Measurements from ENCODE around the gene GATA3. TPM values are rescaled to one million over a fixed set of nuclear protein-coding genes. Genes with fewer than 3 reads are reported as not detected.

GATA3 gene
- total RNA-seq, 1 experiment from 2014 or later, result 0.64 TPM

DNA sequence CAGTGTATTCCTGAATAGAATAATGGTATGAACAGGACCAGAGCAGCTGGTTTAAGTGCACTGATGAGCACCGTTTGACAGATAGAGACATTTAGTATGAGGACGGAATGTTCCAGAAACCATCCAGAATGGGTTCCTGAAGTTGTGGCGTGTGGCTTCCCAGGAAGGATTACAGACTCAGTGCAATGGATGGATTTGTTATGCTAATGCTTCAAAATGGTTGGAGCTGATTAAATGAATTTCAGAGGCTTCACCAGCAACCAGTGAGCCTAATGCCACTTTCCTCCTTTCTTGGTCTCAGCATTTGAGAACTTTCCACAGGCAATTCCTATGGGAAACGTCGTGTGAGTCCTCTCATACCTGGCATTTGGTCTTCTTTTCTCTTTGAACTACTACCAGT, 9.9 kb downstream of the GATA3 start:
- DNase-seq (ENCODE audit: low spot score), result no peak

DNA sequence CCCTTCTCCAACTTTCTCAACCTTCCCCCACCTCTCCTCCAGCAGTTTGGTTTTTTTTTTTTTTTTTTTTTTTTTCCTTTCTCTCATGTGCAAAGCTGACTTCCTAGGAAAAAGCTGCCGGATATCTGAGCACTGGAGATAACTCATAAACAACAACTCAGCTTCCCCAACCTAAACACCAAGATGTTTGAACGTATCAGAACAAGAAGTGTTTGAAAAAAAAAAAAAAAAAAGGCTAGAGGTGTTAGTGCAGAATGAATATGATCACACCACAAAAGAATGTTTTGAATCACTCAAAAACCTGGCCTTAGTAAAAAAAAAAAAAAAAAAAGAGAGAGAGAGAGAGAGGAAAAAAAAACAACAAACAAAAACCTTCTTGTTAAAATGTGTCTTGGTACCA, 11.2 kb downstream of the GATA3 start:
- peak; percentile 4 for DNase-seq (ENCODE audit: low spot score)

DNA sequence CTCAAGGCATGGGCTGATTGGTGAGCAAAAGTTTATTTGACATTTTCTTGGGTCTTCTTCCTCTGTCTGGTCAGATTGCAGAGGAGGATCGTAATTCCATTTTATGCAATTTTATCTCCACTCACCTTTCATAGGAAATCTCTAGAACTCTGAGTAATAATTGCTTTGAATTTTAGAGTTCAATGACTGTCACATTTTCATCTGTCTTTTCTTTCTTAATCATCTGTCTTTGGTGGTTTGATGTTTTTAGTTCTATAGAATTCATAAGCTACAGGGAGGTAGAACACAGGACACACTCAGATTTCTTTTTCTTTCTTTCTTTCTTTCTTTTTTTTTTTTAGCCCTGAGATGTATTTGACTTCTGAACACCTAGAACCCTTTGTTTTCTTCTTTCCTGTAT, 11.6 kb downstream of the GATA3 start:
- DNase-seq (ENCODE audit: low spot score), result no peak

DNA sequence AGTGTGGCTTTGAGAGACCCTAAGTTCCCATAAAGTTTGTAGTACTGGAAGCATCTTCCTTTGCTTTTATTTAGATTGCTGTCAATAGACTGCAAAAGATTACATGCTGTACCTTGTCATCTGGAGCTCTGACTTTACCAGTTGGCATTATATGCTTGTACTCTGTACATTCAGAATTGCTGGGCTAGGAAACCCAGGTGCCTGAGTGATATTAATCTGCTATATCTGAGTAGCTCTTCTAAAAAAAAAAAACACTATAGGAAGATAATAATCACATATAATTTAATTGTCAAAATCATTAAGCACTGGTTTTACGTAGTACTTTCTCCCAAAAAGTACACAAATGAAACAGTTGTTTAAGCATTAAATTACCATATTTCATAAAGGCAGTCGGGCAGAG, 12.3 kb downstream of the GATA3 start:
- no peak for DNase-seq (ENCODE audit: low spot score)

DNA sequence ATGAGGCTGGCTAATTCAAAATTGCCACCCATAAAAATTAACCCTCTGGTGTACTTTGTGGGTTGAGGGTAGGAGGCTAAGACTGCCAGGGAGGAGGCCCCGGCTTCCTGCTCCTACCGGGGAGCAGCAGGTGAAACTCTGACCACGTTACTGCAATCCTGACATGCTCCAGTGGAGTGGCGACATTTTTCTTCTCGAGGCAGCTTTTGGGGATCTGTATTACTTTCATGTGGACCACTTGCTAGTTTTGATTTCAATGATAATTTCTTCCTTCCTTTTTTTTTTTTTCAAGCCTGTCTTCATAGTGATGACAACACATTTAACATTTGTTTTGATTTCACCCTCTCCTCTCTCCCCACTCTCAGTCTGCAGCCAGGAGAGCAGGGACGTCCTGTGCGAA, 14.6 kb downstream of the GATA3 start:
- DNase-seq (ENCODE audit: low spot score), result no peak

DNA sequence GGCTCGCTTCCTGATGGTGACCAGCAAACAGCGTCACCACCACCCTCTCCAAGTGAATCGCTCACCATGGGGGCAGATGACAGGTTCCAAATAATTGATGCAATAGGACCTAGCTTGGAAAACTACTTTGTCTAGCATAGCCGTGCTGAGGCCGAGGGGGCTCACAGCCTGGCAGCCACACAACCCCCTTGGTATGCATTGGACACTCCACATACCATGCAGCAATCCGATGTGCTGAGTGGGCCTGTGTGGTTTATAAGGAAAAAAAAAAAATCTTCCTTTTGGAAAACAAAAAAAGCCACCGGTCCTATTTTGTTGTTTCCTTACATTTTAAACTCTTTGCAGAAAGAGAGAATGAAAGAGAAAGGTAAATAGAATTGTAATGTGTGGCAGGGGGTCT, 15.1 kb downstream of the GATA3 start:
- DNase-seq (ENCODE audit: low spot score), result no peak

DNA sequence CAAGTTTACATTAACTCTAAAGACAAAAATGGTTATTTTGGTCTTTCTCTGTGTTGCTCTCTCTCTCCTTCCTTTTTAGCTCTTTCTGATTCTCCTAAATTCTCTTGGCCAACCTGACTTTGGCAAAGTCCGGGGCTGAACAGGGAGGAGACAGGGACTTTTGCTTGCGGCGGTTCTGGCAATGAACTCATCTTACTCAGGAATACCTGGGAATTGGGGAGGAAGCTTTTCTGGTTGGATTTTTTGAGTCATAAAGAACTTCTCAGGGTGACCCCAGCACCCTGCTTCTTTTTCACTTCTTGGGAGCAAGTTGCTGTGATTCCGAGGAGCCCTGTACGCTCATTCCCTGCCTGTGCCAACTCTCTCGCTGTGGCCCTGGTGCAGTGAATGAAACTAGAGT, 16.0 kb downstream of the GATA3 start:
- DNase-seq (ENCODE audit: low spot score), result no peak

DNA sequence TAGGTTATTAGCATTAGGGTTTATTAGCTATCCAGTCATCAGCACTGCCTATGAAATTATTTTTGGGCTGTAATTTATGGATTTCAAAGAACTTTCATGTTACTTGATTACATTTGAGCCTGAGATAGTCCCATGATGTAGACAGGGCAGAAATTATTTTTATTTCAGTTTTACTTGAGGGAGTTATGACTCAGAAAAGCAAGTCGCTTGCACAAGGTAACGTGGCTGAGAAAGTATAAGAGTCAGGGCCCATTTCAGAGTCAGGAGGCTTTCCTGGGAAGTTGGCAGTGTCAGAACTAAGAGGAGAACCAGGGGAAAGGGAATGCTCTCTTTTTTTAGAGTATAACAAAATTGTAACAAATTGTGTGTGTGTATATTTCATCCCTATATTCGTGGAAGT, 16.5 kb downstream of the GATA3 start:
- no peak for DNase-seq (ENCODE audit: low spot score)

DNA sequence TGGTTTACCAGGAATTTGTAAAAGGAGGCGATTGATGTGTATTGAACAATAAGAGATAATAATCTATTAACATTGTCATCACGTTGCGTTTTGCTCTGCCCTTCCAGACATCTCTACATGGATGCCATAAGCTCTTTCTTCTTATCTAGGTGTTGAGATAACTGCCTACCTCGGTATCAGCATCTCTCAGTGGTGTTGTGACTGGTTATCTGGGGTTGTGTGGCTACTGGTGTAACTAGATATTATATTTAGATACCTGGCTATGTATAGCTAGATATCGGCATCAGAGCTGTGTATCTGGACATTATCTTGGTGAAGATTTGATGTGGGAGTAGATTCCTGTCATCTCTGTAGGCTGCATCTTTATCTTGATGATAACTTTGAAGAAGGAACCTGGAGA, 17.2 kb downstream of the GATA3 start:
- no peak for DNase-seq (ENCODE audit: low spot score)

DNA sequence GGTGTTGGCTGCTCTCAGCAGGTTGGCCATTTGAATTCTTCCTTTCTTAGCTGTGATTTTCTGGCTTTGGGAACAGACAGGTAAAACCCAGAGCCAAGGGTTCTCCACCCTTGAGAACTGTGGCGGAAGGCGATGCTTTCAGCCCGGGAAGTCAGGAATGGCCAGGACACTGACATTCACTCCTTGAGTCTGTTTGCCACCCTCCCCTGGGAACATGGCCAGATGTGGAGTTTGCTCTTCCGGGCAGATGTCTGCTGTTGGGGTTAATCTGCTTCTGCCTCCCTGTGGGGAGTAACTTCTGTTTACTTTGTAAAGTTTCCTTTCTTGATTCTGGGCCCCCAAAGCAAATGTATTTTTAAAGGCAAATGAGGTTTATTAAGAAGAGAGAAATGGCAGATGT, 17.7 kb downstream of the GATA3 start:
- DNase-seq (ENCODE audit: low spot score), result no peak

DNA sequence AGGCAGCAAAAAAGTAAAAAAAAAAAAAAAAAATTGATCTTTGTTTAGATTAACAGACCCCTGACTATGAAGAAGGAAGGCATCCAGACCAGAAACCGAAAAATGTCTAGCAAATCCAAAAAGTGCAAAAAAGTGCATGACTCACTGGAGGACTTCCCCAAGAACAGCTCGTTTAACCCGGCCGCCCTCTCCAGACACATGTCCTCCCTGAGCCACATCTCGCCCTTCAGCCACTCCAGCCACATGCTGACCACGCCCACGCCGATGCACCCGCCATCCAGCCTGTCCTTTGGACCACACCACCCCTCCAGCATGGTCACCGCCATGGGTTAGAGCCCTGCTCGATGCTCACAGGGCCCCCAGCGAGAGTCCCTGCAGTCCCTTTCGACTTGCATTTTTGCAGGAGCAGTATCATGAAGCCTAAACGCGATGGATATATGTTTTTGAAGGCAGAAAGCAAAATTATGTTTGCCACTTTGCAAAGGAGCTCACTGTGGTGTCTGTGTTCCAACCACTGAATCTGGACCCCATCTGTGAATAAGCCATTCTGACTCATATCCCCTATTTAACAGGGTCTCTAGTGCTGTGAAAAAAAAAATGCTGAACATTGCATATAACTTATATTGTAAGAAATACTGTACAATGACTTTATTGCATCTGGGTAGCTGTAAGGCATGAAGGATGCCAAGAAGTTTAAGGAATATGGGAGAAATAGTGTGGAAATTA, 19.4 kb downstream of the GATA3 start:
- DNase-seq (ENCODE audit: low spot score), result no peak

DNA sequence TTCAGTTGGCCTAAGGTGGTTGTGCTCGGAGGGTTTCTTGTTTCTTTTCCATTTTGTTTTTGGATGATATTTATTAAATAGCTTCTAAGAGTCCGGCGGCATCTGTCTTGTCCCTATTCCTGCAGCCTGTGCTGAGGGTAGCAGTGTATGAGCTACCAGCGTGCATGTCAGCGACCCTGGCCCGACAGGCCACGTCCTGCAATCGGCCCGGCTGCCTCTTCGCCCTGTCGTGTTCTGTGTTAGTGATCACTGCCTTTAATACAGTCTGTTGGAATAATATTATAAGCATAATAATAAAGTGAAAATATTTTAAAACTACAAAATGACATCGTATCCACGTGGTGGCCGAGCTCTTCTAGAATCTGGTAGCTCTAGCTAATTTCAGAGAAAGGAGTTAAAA, 20.4 kb downstream of the GATA3 start:
- DNase-seq (ENCODE audit: low spot score), result no peak

DNA sequence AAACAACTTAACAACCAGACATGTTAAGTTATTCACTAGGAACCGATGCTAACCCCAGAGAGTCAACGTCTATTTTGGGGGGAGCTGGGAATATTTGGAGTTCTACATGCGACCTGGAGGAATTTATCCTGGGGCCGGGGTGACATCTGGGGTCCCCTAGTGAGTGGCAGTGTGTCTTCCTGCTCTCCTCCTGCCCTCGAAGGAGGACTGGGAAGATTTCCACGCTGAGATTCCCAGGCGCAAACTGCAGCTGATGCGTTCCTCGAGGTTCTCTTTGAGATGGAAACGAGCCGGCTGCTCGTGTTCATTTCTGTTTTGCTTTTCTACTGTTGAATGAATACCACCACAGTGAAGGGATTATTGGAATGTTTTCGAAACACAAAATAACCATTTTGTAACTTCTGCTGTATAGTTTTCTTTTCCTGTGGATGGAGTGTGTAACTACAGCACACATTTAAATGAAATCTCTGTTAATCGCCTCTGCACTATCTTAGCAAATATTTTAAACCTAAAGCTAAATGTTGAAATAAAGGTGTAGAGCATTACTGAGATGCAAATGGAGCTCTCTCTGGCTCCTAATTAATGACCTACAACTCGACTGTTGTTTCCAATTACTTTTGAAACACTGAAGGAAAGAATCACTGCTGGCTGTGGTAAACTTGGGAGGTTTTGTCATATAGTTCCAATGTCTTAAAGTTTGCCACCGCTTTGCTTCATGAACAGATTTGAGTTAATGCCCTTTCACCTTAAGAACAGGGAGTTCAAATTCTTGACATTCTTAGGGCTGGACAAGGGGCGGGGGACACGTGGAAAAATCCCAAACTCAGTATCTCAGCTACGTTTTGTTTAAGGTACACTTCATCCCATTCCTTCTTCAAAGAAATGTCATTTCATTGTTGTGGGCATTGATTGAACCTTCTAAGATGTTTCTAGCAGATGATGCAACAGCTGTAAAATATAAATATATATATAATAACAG, 21.1 kb downstream of the GATA3 start:
- no peak for DNase-seq (ENCODE audit: low spot score)

DNA sequence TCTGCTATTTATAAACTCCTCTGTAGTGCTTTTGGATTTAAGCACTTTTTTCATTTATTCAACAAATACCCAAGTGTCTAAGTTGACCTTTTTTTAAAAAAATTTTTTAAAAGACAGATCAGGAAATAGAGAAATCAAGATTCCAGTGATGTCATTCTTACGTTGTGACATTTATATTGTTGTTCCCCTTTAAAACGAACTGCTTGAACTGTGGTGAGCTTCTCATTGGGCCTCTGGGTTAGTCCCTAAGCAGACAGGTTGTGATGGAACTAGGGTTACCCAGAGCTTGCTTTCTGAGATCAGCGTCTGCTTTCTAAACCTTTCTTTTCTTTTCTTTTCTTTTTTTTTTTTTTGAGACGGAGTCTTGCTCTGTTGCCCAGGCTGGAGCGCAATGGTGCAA, 22.4 kb downstream of the GATA3 start:
- no peak for DNase-seq (ENCODE audit: low spot score)

DNA sequence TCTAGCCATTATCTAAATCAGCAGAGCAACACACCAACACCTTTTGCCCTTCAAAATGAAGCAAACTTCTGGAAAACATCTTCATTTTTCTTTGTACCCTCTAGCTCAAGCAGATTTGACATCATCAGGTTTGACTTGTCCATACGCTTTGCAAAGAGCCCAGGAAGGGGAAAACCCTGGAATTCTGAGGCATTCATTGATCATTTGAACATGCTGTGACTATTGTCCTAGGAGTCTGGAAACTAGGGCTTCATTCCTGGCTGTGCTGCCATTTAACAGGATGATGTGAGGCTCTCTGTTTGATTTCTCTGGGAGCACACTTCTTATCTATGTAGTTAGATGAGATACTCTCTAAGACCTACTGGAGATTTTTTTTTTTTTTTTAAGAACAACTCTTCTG, 23.5 kb downstream of the GATA3 start:
- no peak for DNase-seq (ENCODE audit: low spot score)

DNA sequence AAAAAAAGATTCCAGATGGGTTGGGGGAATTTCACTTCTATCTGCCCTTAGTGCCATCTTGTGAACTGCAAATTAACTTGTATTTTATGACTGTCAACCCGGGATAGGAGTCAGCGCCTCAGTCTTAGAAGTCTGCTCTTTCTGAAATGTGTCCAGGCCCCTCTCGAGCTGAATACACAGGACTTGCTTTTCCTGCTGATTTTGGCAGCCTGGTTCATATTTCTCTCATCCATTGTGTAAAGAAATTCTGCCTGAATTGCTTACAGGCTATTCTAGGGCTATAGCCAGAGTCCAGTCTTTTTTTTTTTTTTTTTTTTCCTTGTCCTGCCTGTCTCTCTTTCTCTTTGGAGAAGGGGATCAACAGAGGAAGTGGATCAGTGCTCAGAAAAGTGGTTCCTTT, 24.6 kb downstream of the GATA3 start:
- no peak for DNase-seq (ENCODE audit: low spot score)

DNA sequence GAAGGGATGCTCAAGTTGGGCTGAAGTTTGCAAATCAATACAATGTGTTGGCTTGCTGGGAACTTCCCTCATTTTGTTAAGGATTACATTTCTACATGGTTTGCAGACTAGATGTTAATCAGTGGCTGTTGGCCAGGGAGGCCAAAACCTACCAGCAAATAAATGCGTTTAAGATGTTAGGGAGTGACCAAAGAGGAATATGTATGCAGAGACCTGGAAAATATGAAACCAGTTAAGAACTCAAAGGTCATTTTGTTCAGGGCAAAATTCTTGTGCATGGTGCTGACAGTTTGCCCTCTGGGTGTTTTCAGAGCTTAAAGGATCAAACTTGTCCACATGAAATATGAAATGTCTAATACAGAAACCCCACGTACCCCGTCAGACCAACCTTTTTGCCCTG, 30.3 kb downstream of the GATA3 start:
- DNase-seq (ENCODE audit: low spot score), result no peak

DNA sequence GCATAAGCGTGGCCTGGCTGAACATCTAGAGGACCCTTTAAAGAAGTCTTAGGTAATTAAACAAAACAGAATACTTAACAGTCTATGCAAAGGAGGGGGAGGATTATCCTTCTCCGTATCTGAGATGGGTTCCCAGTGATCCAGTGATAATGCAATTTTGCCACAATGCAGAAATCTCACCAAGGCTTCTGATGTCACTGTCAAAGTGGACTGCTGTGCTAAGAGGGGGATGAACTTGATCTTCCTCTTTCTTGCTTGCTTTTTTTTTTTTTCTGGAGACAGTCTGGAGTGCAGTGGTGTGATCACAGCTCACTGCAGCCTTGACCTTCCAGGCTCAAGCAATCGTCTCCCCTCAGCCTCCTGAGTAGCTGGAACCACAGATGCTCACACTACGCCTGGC, 30.8 kb downstream of the GATA3 start:
- no peak for DNase-seq (ENCODE audit: low spot score)

DNA sequence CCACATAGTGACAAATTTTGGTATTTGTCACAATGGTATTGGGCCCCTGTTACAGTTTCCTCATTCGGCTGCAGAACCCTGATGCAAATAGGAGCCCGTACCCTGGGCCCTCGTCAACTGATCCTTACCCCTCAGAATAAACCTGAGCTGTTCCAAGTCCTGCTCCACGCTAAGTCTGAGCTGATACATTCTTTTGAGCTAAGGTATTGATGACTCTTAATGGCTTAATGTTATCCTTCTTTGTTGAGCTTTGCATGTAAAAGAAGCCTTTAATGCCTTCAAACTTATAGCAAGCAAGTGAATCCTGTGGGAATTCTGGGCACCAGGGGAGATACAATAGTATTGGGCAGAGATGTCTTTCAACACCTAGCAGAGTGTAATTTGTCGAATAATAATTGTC, 31.8 kb downstream of the GATA3 start:
- no peak for DNase-seq (ENCODE audit: low spot score)

DNA sequence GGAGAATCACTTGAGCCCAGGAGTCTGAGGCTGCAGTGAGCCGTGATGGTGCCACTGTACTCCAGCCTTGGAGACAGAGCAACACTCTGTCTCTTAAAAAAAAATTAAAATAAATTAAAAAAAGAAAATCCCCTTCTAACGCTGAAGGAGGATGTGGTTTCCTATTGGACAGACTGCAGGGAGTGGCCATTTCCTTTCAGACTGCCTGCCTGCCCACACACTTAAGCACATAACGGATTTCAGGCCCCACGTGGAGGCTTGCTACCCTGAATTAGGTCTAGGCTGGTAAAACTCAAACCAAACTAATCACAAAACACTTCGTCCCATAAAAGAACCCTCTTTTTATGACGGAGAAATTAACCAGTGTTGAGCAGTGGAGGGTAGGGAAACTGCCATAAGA, 34.0 kb downstream of the GATA3 start:
- no peak for DNase-seq (ENCODE audit: low spot score)

DNA sequence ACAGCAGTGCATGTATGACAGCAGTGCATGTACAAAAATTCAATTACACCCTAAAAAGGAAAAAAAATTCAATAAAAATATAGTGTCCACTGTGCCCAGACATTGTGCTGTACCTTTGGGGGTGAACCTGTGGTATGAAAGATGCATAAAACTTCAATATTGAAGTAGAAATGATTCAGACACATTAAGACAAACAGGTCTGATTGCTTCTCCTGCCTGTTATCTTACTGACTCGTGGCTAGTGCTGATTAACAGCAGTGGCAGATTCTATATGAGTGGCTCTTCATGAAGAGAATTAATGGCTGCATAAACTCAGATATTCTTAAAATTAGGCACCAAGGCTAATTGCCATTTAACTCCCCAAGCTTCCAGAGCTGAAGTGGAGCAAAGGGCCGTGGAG, 37.9 kb downstream of the GATA3 start:
- no peak for DNase-seq (ENCODE audit: low spot score)

DNA sequence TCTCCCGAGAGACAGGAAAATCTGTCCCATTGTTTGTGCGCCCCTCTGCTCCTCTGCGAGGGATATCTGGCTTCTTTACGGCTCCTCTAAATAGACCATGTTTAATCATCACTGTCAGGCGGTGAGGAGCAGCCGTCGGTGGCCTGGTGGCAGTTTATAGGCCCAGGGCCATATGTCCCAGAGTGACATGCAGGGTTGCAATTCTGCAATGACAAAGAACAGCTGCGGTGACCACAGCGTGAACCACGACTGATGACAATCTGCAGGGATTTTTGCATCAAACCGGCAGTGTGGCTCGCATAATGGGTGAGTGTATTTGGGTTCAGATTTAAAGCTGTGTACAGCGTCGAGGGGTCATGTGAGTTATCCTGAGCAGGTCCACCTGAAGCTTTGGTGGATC, 41.5 kb downstream of the GATA3 start:
- DNase-seq (ENCODE audit: low spot score), result no peak

DNA sequence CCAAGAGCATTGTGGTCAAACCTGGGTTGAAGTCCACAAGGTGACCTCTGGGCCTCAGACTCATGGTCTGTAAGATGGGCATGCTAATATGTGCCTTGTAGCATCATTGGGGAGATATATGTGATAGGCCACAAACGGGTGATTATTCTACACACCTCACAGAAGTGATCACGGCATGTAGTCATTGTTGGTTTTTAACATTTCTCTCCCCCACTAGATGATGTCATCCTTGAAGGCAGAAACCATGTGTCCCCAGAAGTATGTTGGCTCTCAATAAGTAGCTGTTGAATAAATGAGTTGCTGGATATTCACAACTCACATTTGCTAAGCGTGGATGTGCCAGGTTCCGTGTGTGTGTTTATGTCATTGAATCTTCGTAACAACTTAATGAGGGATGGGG, 42.4 kb downstream of the GATA3 start:
- no peak for DNase-seq (ENCODE audit: low spot score)

All from H4 (cell line).